Sigmoid colon (tissue), 7 donors: ENCODE measurements around the gene ACP5. TPM values are rescaled to one million over a fixed set of nuclear protein-coding genes. Genes with fewer than 3 reads are reported as not detected.
"Not testable (repeated sequence)": the region's sequence is repeated elsewhere in the genome, so short reads cannot be mapped to it uniquely, and the experiment has no call there.

ENCODE experiments used
- DNase-seq: peaks from one replicate; pipeline ENCODE4 v3.0.0-alpha.2; 2019
- H3K27ac ChIP-seq, 4 donors: fragments of 200-600 bp; sonication (generic); one replicate each; pipeline ENCODE4 v1.5.1; 2016 to 2019; ENCODE audit warnings: mild to moderate bottlenecking in 1 of 4
- H3K27me3 ChIP-seq, 3 donors: fragments of 200-600 bp; sonication (generic); one replicate each; pipeline ENCODE4 v1.5.1; 2019; ENCODE audit warnings: mild to moderate bottlenecking in 1 of 3
- H3K36me3 ChIP-seq, 4 donors: fragments of 200-600 bp; sonication (generic); one replicate each; pipeline ENCODE4 v1.5.1; 2016 to 2019
- H3K4me1 ChIP-seq, 4 donors: fragments of 200-600 bp; sonication (generic); one replicate each; pipeline ENCODE4 v1.5.1; 2017 to 2019
- H3K4me3 ChIP-seq, 4 donors: fragments of 200-600 bp; sonication (generic); one replicate each; pipeline ENCODE4 v1.5.1; 2017 to 2019; ENCODE audit warnings: mild to moderate bottlenecking in 2 of 4, moderate library complexity in 1 of 4
- H3K9me3 ChIP-seq, 4 donors: fragments of 200-600 bp in 3 of 4; sonication (generic) in 3 of 4; one replicate each; pipeline versions ENCODE4 v1.5.1 to v1.6.1; 2013 to 2019
- CTCF ChIP-seq, 4 experiments: fragments of 450-650 bp in 3 of 4; fragments of 200-600 bp in 1 of 4; IDR thresholded peaks; one replicate each; pipeline ENCODE4 v1.5.1; 2016 to 2019; ENCODE audit warnings: antibody characterized with exemption in 4 of 4, mild to moderate bottlenecking in 3 of 4, moderate library complexity in 2 of 4
- EP300 ChIP-seq, 4 donors: sonication (generic); formaldehyde crosslinking; IDR thresholded peaks; one replicate each; pipeline ENCODE4 v1.6.1; 2017; ENCODE audit warnings: antibody characterized with exemption in 4 of 4
- POLR2A ChIP-seq, 2 donors: fragments of 450-650 bp; IDR thresholded peaks; one replicate each; pipeline ENCODE4 v1.6.1; 2016; ENCODE audit warnings: antibody characterized with exemption in 2 of 2, mild to moderate bottlenecking in 2 of 2, moderate library complexity in 2 of 2
- POLR2AphosphoS5 ChIP-seq, 4 donors: sonication (generic); formaldehyde crosslinking; IDR thresholded peaks; one replicate each; pipeline ENCODE4 v1.6.1; 2017; ENCODE audit warnings: antibody characterized with exemption in 4 of 4
- WGBS, 2 donors: extraction: QIAGEN DNeasy Blood & Tissue Kit; methylation state at CpG; one replicate each; pipeline ENCODE4 v1.1.7; 2013; 5-methylcytosine and 5-hydroxymethylcytosine counted together
- intact Hi-C: fragments of 100-400 bp; cut with DNase I; formaldehyde crosslinking; loops from one replicate; pipeline ENCODE4 v1.15.1; 2023
- polyA plus RNA-seq, 3 donors: library from polyadenylated mRNA; stranded (reverse); fragments of 200-250 nt; gene quantifications; one replicate each; pipeline ENCODE4 v1.2.3, GENCODE V29; 2013
- total RNA-seq, 4 donors: library from RNA; depleted of rRNA; stranded (reverse); fragments of >200 nt; gene quantifications; one replicate each; pipeline ENCODE4 v1.1.0, GENCODE V29; 2016
- donor health status: healthy with polysubstance abuse.
- donor health status: Bipolar disorder and iron deficiency.
- donor health status: healthy.

The ACP5 gene
- total RNA-seq (10 to 100 TPM in 2 of 4 donors, 1 to 10 TPM in 2; 7.6 to 23.5 (median 9.8) TPM), polyA plus RNA-seq (100 to 1,000 TPM in 1 of 3 donors, 10 to 100 TPM in 2; 26.4 to 266 (median 54.4) TPM)

- no peaks in the 10 kb centered on the region for H3K9me3 ChIP-seq
- H3K27me3 ChIP-seq, result peaks cover 6 to 23% (median 15%) of the 10 kb centered on the region in 3 donors
- H3K4me3 ChIP-seq, result peak within 1 kb of the TSS; percentile 8 to 46 (median 32)
- H3K27ac ChIP-seq, result peak within 1 kb of the TSS in 3 of 4 donors; percentile 35 to 59 (median 50)
- WGBS, 2 donors, result 61 to 68% methylated on average over 18 of the region's 18 CpGs
- DNase-seq, result no peak
- intact Hi-C loops, result no loop called here
- H3K4me1 ChIP-seq, result peaks cover 0 to 13% (median 9%) of the 10 kb centered on the region in 4 donors
- no peaks in the 10 kb centered on the region for H3K36me3 ChIP-seq
- TF ChIP-seq POLR2AphosphoS5 (IDR thresholded peaks at IDR 0.05) (no peak), EP300 (IDR thresholded peaks at IDR 0.05) (no peak), POLR2A (IDR thresholded peaks at IDR 0.05) (no peak), CTCF (IDR thresholded peaks at IDR 0.05) (no peak)
These were observed at the start of gene ACP5 for GRCh38 chr19:11577451-11578257. Gene ACP5, minus strand, starts transcription at chr19:11577645. Its CDS starts 328 bp downstream, at chr19:11577317.

- intact Hi-C loops, result no loop called here
- DNase-seq, result no peak
- WGBS, 2 donors, result 83 to 91% methylated on average over 15 of the region's 15 CpGs
These were observed 48.8 kb upstream of the ACP5 start for GRCh38 chr19:11626252-11626651.

GRCh38 chr19:11624069-11624463, 46.6 kb upstream of the ACP5 start:
- Histone ChIP-seq H3K36me3 (peaks cover 3 to 20% (median 12%) of the 10 kb centered on the region in 4 donors), H3K4me1 (peaks cover 0 to 18% (median 13%) of the 10 kb centered on the region in 4 donors), H3K27ac (peak overlapping the region; percentile 8 to 60 (median 31)), H3K4me3 (peak overlapping the region in 3 of 4 donors; percentile 36 to 47 (median 46)), H3K9me3 (no peaks in the 10 kb centered on the region), H3K27me3 (no peaks in the 10 kb centered on the region)
- no peak for DNase-seq
- TF ChIP-seq POLR2AphosphoS5 (IDR thresholded peaks at IDR 0.05) (no peak), CTCF (IDR thresholded peaks at IDR 0.05) (no peak), POLR2A (IDR thresholded peaks at IDR 0.05) (no peak), EP300 (IDR thresholded peaks at IDR 0.05) (no peak)
- intact Hi-C loops, result no loop called here
- whole genome bisulfite sequencing, 2 donors, result 9 to 46% methylated on average over 4 of the region's 4 CpGs

More at GRCh38 chr19:11626252-11626651, 48.8 kb upstream of the ACP5 start:
- Histone ChIP-seq H3K27ac (no peak overlapping the region), H3K9me3 (no peaks in the 10 kb centered on the region), H3K4me3 (no peak overlapping the region), H3K27me3 (no peaks in the 10 kb centered on the region), H3K4me1 (peaks cover 0 to 18% (median 13%) of the 10 kb centered on the region in 4 donors), H3K36me3 (peaks cover 0 to 3% (median 0%) of the 10 kb centered on the region in 4 donors)
- TF ChIP-seq POLR2A (IDR thresholded peaks at IDR 0.05) (no peak), POLR2AphosphoS5 (IDR thresholded peaks at IDR 0.05) (no peak), CTCF (IDR thresholded peaks at IDR 0.05) (no peak), EP300 (IDR thresholded peaks at IDR 0.05) (no peak)

GRCh38 chr19:11622401-11622800, 45.0 kb upstream of the ACP5 start:
- H3K9me3 ChIP-seq, H3K27me3 ChIP-seq, DNase-seq, H3K27ac ChIP-seq, intact Hi-C loops, H3K4me3 ChIP-seq: not testable (repeated sequence)
- Histone ChIP-seq H3K36me3 (peaks cover 10 to 37% (median 19%) of the 10 kb centered on the region in 4 donors), H3K4me1 (peaks cover 0 to 18% (median 13%) of the 10 kb centered on the region in 4 donors)
- WGBS, 2 donors, result 19 to 44% methylated on average over 3 of the region's 3 CpGs

- TF ChIP-seq POLR2A (IDR thresholded peaks at IDR 0.05) (no peak), POLR2AphosphoS5 (IDR thresholded peaks at IDR 0.05) (no peak), CTCF (IDR thresholded peaks at IDR 0.05) (no peak), EP300 (IDR thresholded peaks at IDR 0.05) (no peak)
- no peak overlapping the region for H3K4me3 ChIP-seq
- H3K9me3 ChIP-seq, result peaks cover 0 to 19% (median 6%) of the 10 kb centered on the region in 4 donors
- H3K27ac ChIP-seq, result no peak overlapping the region
- H3K27me3 ChIP-seq, result no peaks in the 10 kb centered on the region
- H3K4me1 ChIP-seq, result peaks cover 0 to 18% (median 13%) of the 10 kb centered on the region in 4 donors
- intact Hi-C loops, result no loop called here
- WGBS, 2 donors, result 73 to 83% methylated on average over 4 of the region's 4 CpGs
- peaks cover 24 to 55% (median 34%) of the 10 kb centered on the region in 4 donors for H3K36me3 ChIP-seq
- DNase-seq, result no peak
These were observed 43.1 kb upstream of the ACP5 start for GRCh38 chr19:11620553-11620952.
